Stimulated activated CD8-positive, alpha-beta memory T cell treated with anti-CD3 and anti-CD28 coated beads, Interleukin-2, amount 100 ng/mL, for 1 hour (primary cell): Measurements from ENCODE around the gene ADAM19.

Experiments
- DNase-seq, 2 donors: peaks; one replicate each; pipeline ENCODE4 v3.0.0-alpha.2; 2020; ENCODE audit warnings: low read depth in 2 of 2

The ADAM19 gene

GRCh38 chr5:157463621-157464518, 111.7 kb downstream of the ADAM19 start:
- DNase-seq = no peak

- no peak for DNase-seq
Measured at GRCh38 chr5:157463081-157463480, 112.5 kb downstream of the ADAM19 start.

- DNase-seq = no peak
Measured at GRCh38 chr5:157460921-157461792, 114.4 kb downstream of the ADAM19 start.

GRCh38 chr5:157459715-157460599, 115.6 kb downstream of the ADAM19 start, which contains the start of gene NIPAL4:
TSS of gene NIPAL4 (plus strand) at chr5:157460213. CDS start at chr5:157460321, 108 bp downstream.
- DNase-seq = no peak

- no peak for DNase-seq
Measured at GRCh38 chr5:157458835-157459234, 116.7 kb downstream of the ADAM19 start.

- no peak for DNase-seq
Measured at GRCh38 chr5:157457391-157457790, 118.2 kb downstream of the ADAM19 start.

- no peak for DNase-seq
Measured at GRCh38 chr5:157456301-157456700, 119.3 kb downstream of the ADAM19 start.

- no peak for DNase-seq
Measured at GRCh38 chr5:157455057-157455456, 120.5 kb downstream of the ADAM19 start.

- no peak for DNase-seq
Measured at GRCh38 chr5:157454273-157454672, 121.3 kb downstream of the ADAM19 start.

GRCh38 chr5:157451806-157452205, 123.8 kb downstream of the ADAM19 start:
- no peak for DNase-seq

- DNase-seq = no peak
Measured at GRCh38 chr5:157450024-157450423, 125.6 kb downstream of the ADAM19 start.

- DNase-seq = no peak
Measured at GRCh38 chr5:157449011-157449723, 126.4 kb downstream of the ADAM19 start.

GRCh38 chr5:157447201-157447637, 128.4 kb downstream of the ADAM19 start:
- no peak for DNase-seq

GRCh38 chr5:157446412-157446935, 129.1 kb downstream of the ADAM19 start:
- no peak for DNase-seq

- DNase-seq = no peak
Measured at GRCh38 chr5:157445745-157446411, 129.7 kb downstream of the ADAM19 start.

GRCh38 chr5:157444224-157444623, 131.4 kb downstream of the ADAM19 start:
- no peak for DNase-seq

GRCh38 chr5:157443041-157443549, 132.5 kb downstream of the ADAM19 start:
- no peak for DNase-seq

- DNase-seq = no peak
Measured at GRCh38 chr5:157434096-157434495, 141.5 kb downstream of the ADAM19 start.

GRCh38 chr5:157431544-157432200, 143.9 kb downstream of the ADAM19 start:
- peak in 1 of 2 donors; percentile 4 for DNase-seq
